ENCODE measurements around the gene GATA2.

GATA2 gene

DNA sequence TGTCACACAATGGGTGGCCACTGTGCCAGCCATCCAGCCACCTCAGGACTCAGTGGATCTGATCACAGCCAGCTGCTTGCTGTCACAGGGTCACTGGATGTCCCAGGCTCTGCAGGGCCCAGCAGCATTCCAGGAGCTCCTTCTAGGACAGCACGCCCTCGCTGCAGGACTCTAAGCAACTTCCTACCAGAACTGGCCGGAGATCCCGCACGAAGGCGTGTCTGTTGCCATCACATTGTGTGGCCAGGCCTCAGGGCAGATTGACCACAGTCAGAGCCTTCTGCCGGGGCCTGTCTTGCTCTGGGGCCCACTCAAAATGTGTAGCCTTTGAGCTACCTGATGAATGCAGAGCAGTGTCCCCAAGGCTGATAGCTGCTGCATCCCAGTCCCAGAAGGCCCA is 50.9 kb downstream of the GATA2 start:
- H3K4me3 ChIP-seq (ENCODE audit: low read depth, low read length), result no peak overlapping the region
- TF ChIP-seq, protein P1, sequence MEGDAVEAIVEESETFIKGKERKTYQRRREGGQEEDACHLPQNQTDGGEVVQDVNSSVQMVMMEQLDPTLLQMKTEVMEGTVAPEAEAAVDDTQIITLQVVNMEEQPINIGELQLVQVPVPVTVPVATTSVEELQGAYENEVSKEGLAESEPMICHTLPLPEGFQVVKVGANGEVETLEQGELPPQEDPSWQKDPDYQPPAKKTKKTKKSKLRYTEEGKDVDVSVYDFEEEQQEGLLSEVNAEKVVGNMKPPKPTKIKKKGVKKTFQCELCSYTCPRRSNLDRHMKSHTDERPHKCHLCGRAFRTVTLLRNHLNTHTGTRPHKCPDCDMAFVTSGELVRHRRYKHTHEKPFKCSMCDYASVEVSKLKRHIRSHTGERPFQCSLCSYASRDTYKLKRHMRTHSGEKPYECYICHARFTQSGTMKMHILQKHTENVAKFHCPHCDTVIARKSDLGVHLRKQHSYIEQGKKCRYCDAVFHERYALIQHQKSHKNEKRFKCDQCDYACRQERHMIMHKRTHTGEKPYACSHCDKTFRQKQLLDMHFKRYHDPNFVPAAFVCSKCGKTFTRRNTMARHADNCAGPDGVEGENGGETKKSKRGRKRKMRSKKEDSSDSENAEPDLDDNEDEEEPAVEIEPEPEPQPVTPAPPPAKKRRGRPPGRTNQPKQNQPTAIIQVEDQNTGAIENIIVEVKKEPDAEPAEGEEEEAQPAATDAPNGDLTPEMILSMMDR (IDR thresholded peaks at IDR 0.05; ENCODE audit: borderline replicate concordance, insufficient read depth, low read depth, low read length), result no peak

DNA sequence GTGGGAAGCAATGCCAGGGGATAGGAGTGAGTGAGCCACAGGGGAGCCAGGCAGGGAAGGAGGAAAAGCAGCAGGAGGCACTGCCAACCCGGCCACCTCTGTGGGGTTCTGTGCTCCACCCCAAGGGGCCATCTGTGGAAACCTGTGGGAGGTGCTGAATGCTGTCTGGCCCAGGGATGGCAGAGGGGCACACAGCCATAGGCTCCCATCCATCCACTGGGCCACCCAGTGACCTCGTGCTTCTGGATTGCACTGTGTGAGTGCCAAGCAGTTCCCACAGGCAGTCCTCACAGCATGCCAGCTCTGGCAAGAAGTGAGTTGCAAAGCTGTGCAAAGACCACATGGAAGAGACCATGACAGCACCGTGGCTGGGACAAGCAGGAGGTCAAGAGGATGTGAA is 53.8 kb downstream of the GATA2 start:
- TF ChIP-seq, protein P1 (IDR thresholded peaks at IDR 0.05; ENCODE audit: borderline replicate concordance, insufficient read depth, low read depth, low read length), result no peak
- no peak overlapping the region for H3K4me3 ChIP-seq (ENCODE audit: low read depth, low read length)

DNA sequence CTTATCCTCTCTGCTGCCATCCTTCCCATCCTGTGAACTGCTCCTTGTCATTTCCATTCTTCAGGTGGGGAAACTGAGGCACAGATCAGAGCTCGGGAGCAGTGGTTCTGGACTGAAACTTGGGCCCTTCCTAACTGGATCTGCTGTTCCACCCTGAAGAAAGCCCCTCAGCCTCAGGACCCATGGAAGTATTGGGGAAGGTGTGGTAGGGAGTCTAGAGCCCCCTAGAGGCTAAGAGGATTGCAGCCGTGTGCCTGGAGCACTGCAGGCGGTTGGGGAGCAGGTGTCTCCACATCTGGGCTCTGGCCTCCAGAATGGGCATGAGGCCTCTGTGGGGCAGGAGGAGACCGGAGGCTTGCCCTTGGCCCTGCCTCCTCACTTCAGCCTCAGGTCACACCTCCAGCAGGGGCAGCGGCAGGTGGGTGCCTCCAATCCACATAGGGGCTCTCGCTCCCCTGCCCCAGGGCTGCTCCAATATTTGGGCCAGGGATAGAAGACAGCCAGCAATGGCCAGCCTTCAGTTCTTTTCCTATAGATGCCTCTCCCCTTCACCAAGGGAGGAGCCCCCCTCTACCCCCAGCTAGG is 54.4 kb downstream of the GATA2 start:
- no peak overlapping the region for H3K4me3 ChIP-seq (ENCODE audit: low read depth, low read length)

DNA sequence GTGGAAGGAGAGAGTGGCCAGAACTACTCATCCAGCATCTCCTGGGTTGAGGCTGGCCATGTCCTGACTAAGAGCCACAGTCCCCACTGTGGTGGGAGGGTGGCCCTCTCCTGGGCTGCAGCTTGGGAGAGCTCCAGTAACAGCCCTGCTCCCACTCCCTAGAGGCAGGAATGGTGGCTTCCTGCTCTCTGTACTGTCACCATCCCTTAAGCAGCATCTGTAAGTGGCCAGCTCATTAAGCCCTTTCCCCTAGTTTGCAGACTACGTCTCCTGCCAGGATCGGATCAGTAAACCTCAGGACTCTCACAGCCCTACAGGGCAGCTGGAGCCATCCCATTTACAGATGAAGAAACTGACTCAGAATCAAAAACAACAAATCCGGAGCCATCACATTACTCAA is 56.8 kb downstream of the GATA2 start:
- H3K4me3 ChIP-seq (ENCODE audit: low read depth, low read length), result no peak overlapping the region
- TF ChIP-seq, protein P1 (IDR thresholded peaks at IDR 0.05; ENCODE audit: borderline replicate concordance, insufficient read depth, low read depth, low read length), result no peak

More for the DNA sequence above, 54.4 kb downstream of the GATA2 start:
- TF ChIP-seq, protein P1 (IDR thresholded peaks at IDR 0.05; ENCODE audit: borderline replicate concordance, insufficient read depth, low read depth, low read length), result peak; percentile 79

DNA sequence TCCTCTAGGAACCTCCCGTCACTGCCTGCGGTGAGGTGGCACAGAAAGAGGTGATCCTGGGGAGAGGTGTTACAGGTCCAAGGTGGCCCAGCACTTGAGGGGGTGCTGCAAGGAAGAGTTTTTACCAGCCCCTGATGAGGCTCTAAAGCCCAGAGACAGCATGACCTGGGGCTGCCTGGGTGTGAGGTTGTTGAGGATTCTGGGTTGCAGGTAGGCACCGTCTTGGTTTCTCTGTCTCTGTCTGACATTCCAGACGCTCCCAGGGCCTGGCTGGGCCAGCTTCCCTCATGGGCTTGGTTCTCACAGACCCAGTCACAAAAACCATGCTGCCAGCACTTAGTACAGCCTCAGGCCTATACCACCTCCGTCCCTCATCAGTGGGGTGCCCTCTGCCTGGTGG is 57.4 kb downstream of the GATA2 start:
- no peak overlapping the region for H3K4me3 ChIP-seq (ENCODE audit: low read depth, low read length)
- TF ChIP-seq, protein P1 (IDR thresholded peaks at IDR 0.05; ENCODE audit: borderline replicate concordance, insufficient read depth, low read depth, low read length), result no peak

DNA sequence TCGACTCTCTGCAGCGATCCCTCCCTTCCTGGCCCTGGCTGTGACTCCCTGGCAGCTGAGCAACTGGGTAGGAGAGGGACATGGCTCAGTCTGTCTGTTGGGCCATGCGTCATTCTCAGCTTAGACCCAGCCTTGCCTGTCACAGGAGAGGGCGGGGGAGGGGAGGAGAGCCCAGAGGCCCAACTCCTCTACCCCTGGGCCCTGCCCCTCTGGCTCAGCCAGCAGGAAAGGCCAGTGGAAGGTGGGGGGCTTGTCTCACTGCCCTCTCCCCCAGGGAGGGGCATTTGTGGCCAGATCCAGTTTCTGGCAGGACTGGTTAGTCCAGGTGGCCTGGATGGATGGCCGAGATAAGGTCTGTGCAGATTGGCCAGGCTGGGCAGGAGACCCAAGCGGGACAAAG is 57.9 kb downstream of the GATA2 start:
- H3K4me3 ChIP-seq (ENCODE audit: low read depth, low read length), result no peak overlapping the region

DNA sequence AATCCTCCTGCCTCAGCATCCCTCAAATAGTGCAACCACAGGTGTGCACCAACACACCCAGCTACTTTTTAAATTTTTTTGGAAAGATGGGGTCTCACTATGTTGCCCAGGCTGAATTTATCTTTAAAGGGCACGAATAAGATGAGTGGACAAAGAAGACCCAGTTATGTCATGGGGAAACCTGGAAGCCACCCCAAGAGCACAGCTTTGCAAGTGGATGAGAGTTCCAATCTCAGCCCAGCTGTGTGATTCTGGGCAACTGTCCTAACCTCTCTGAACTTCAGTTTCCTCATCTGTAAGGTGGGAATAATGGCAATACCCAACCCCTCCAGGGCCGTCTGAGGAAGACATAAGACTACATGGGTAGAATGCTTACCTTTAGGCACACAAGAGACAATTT is 58.5 kb downstream of the GATA2 start:
- TF ChIP-seq, protein P1 (IDR thresholded peaks at IDR 0.05; ENCODE audit: borderline replicate concordance, insufficient read depth, low read depth, low read length), result no peak
- H3K4me3 ChIP-seq (ENCODE audit: low read depth, low read length), result no peak overlapping the region

More for the DNA sequence above, 57.9 kb downstream of the GATA2 start:
- TF ChIP-seq, protein P1 (IDR thresholded peaks at IDR 0.05; ENCODE audit: borderline replicate concordance, insufficient read depth, low read depth, low read length), result no peak
